ENCODE results near the gene VAPB.

The VAPB gene

GRCh38 chr20:58381627-58382026 lies 7.4 kb upstream of the VAPB start:
- DNase-seq, result no peak

- no peak for DNase-seq
Observed at GRCh38 chr20:58382096-58382495, 6.9 kb upstream of the VAPB start.

DNA sequence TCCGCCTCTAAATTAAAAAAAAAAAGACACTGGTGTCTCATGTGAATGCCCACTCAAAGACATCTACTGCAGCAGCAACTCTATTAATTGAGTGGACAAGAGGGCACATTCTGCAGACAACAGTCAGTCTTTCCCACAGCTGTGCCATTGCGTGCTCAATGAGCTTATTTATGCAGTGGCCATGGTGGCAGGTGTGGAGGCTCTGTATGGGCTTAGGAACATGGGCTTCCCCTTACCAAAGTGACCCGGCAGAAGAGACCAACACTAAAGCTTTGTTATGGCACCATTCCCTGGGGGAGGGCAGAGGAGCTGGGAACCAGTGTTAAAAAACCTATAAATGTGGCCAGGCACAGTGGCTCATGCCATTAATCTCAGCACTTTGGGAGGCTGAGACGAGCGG lies 4.2 kb upstream of the VAPB start:
- no peak for DNase-seq

DNA sequence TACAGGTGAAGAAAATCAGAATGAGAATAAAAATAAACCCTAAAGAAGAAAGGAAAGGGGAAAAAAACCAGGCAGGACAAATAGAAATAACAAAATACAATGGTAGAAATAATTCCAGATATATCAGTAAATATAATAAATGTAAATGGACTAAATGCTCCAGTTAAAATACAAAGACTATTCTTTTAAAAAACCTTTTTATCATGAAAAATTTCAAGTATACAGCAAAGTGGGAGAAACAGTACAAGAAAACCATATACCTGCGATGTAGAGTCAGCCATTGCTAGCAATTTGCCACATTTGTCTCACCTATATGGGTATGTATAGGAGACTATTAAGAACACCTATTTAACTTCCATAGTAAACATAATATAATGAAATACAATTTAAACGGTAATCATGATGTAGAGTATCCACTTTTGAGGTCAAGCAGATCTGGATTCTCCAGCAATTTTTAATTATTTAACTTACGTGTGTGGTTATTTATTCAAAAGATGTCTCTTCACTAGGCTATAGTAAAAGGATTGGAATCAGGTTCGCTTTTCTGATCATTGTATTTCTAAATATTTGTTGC lies 914 bp upstream of the VAPB start:
- no peak for DNase-seq

DNA sequence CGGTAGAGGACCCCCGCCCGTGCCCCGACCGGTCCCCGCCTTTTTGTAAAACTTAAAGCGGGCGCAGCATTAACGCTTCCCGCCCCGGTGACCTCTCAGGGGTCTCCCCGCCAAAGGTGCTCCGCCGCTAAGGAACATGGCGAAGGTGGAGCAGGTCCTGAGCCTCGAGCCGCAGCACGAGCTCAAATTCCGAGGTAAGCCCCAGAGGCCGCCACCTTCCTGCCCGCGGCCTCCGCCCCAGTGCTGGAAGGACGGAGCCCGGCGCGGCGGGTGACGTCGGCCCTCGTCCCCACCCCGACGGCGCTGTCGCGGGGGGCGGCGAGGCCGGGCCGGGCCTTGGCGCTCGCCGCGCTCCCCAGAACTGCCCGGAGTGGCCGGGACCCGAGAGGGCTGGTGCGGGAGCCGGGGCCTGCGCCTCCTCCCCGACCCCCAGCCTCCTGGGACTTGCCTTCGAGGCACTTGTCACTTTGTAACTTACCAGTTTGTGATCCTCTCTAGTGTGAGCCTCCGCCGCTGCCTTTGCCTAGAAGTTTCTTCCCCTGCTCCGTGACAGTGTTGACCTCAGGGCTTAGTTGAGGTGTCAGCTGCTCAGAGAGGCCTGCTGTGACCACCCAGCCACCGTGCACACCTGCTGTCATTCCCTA lies 417 bp downstream of the VAPB start:
- DNase-seq, result no peak

GRCh38 chr20:58389968-58390658 lies 1.1 kb downstream of the VAPB start:
- DNase-seq, result no peak

- DNase-seq, result no peak
Observed at GRCh38 chr20:58390659-58391035, 1.6 kb downstream of the VAPB start.

GRCh38 chr20:58392286-58392685 lies 3.3 kb downstream of the VAPB start:
- DNase-seq, result no peak

DNA sequence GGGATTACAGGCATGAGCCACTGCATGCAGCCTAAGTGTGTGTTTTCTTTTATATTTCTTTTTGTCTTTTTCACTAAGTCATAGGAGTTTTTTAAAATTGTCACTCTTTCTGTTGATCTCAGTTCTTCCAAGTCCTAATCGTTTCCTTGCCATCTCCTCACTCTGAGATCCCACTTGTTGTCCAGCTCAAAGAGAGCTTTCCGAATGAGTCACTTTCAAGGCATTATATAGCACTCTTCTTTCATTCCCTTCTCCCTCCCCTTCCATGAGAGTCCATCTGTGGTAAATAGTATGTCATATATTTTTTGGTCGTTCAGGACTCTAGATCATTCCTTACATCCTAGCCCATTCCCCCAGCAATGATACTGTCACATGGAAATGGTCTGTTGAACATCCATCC lies 4.3 kb downstream of the VAPB start:
- DNase-seq, result no peak

DNA sequence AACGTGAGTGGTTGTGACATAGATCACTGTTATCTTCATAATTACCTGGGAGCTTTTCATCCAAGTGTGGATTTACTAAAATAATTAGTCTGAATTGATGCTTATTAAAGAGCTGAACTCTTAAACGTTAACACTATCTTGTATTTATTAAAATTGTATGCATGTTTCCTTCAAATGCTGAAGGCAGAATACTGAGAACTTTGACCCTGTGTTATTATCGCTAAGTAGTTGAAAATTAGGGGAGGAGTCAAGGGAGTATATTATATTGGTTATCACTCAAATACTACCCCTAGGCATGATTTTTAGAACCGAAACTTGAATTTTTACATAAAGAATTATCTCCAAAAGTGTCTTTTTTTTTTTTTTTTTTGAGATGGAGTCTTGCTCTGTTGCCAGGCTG lies 5.8 kb downstream of the VAPB start:
- no peak for DNase-seq

- DNase-seq, result no peak
Observed at GRCh38 chr20:58395604-58396003, 6.6 kb downstream of the VAPB start.

DNA sequence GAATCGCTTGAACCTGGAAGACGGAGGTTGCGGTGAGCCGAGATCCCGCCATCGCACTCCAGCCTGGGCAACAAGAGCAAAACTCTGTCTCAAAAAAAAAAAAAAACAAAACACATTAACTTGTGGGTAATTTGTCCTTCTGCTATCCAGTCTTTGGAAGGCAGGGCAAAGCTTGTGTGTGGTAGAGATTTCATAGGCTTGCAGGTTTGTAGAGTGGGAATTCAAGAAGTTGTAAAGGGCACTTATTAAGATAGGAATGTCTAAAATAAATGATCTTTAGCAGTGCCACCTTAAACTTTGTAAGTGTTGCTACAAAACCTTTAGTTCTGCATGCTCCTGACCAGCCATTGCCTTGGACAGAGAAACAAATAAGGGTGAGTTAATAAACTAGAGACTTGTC lies 8.4 kb downstream of the VAPB start:
- DNase-seq, result no peak

- DNase-seq, result no peak
Observed at GRCh38 chr20:58398254-58398653, 9.2 kb downstream of the VAPB start.

DNA sequence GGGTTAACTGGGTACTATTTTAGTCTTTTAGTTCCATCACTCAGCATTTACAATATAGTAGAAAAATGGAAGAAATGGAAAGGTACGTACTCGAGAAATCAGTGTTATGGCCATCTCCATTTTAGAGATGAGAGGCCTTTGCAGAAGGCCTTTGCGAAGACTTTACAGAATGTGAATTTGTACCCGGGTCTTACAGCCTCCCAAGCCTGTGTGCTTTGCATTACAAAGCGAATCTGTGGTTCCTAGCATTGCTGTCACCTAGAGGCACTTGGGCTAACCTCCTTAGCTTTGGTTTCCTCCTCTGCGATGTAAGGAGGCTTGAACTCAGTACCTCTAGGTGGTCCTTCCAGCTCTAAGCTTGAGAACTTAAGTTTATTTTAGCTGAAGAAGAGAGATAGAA lies 10.9 kb downstream of the VAPB start:
- DNase-seq, result no peak

GRCh38 chr20:58401162-58401561 lies 12.1 kb downstream of the VAPB start:
- DNase-seq, result no peak

DNA sequence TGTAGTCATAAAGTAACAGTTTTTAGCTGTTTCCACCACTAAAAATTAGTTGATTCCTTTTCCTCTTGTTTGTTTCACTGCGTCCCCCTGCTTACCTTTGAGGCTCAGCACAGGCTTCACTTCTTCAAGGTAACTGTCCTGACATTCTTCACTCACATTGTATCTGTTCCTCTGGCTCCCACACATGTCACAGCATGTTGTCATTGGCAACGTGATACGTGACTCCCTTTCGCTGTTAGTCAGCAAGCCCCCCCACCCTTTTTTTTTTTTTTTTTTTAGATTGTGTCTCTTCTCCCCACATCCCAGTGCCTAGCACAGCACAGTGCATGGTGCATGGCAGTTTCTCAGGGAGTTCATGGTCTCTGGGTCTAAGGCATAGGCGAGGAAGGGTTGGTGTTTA lies 13.3 kb downstream of the VAPB start:
- no peak for DNase-seq

DNA sequence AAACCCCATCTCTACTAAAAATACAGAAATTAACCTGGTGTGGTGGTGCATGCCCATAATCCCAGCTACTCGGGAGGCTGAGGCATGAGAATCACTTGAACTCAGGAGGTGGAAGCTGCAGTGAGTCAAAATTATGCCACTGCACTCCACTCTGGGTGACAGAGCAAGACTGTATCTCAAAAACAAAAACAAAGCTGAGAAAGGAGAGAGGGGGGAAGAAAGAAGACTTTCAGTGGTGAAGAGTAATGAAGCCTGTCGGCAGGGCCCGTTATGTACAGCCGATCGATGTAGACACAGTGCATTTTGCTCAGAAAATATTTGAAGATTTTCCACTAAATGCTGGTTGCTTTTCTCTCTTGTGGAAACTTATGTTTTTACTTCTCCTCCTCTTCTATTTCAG lies 13.8 kb downstream of the VAPB start:
- DNase-seq, result no peak

DNA sequence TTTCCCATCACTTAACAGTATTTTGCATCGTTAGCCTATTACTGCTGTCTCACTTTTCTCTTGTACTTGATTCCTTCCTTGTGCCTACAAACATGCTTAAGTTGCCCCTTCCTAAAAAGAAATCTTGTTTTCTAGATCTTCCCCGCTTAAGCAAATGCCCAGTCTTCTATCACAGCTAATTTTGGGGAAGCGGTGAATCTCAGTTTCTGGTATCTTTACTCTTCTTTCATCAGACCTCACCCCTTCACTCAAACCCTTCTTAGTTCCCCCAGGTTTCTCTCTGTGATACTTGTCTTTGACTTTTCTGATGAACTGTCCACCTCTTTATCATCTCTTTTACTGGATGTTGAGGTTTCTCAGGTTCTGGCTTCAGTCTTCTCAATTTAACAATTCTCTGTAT lies 14.2 kb downstream of the VAPB start:
- DNase-seq, result no peak

- DNase-seq, result no peak
Observed at GRCh38 chr20:58405504-58406291, 16.7 kb downstream of the VAPB start.

GRCh38 chr20:58406422-58407001 lies 17.5 kb downstream of the VAPB start:
- no peak for DNase-seq

- DNase-seq, result no peak
Observed at GRCh38 chr20:58407201-58407873, 18.3 kb downstream of the VAPB start.

DNA sequence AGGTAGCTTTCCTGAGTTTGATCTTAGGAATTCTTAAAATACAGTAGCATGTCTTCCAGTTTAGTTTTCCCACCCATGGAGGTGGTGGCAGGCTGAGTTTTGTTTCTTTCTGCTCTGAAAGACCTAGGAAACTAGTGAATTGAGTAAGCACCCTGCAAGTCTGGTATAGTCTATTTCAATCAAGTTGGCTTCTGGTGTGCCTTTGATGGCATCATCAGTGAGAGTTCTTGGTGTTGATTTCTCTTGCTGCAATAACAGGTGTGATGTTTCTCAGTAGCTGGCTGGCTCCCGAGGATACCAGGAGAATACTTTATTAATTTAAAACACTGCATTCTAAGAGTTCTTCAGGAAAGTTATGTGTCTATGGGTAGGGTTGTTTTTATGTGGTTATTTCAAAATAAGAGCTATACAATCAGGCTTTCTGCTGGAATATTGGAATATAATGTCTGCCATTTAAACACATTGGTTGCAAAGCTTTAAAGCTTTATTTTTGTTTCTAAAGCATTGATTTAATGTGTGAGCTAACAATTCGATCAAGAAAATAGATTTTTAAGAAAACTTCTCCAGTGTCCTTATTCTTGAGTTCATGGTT lies 19.0 kb downstream of the VAPB start:
- no peak for DNase-seq
